Activated naive CD4-positive, alpha-beta T cell treated with anti-CD3 and anti-CD28 coated beads, Interleukin-2, amount 50 U/mL, for 24 hours (primary cell): ENCODE results near the gene ST3GAL3.

Experiments used
- H3K27ac Mint-ChIP-seq: one replicate; pipeline ENCODE4 v1.8.0; 2021; ENCODE audit warnings: mild to moderate bottlenecking, mixed read lengths
- H3K27me3 Mint-ChIP-seq: one replicate; pipeline ENCODE4 v1.8.0; 2021; ENCODE audit warnings: mixed read lengths
- H3K36me3 Mint-ChIP-seq: one replicate; pipeline ENCODE4 v1.8.0; 2021; ENCODE audit warnings: mixed read lengths
- H3K4me1 Mint-ChIP-seq: one replicate; pipeline ENCODE4 v1.8.0; 2021; ENCODE audit warnings: mixed read lengths
- H3K4me3 Mint-ChIP-seq: one replicate; pipeline ENCODE4 v1.8.0; 2021; ENCODE audit warnings: mild to moderate bottlenecking, mixed read lengths
- H3K9me3 Mint-ChIP-seq: one replicate; pipeline ENCODE4 v1.8.0; 2021; ENCODE audit warnings: mixed read lengths

Gene ST3GAL3

DNA sequence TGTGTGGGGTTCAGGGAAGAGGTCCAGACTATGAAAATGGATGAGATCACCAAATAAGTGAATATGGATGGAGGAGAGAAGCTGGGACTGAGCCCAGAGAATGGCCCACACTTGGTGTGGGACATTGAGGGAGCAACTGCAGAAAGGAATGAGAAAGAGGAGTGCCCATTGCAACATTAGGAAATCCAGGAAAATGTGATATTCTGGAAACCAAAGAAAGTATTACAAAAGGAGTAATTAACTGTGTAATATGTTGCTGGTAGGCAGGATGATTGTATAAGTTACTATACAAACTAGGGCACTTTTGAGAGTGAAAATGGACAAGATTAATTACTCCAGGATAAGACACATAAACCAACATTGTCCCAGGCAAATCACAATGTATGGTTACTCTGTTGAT lies 166.5 kb downstream of the ST3GAL3 start:
- H3K27me3 Mint-ChIP-seq = no peaks in the 10 kb centered on the region
- H3K27ac Mint-ChIP-seq = no peak overlapping the region
- H3K4me3 Mint-ChIP-seq = no peak overlapping the region
- H3K36me3 Mint-ChIP-seq = no peaks in the 10 kb centered on the region
- H3K4me1 Mint-ChIP-seq = no peaks in the 10 kb centered on the region
- no peaks in the 10 kb centered on the region for H3K9me3 Mint-ChIP-seq

DNA sequence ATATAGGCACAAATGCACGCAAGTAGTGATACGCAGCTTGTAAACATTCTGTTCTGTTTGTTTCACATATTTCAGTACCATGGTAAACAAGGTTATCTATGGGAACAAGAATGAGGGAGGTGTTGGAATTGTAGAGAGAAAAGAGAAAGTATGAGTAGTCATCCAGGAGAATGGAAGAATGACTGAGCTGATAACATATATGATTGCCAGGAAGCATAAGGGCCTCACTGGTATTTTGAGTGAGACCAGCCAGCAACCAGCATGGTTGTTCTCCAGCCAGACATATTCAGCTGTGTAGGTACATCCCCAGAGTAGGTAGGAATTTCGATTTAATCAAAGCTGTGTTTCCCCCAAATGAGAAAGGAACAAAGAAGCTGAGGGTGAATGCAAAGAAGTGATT lies 167.4 kb downstream of the ST3GAL3 start:
- H3K27me3 Mint-ChIP-seq = no peaks in the 10 kb centered on the region
- no peaks in the 10 kb centered on the region for H3K9me3 Mint-ChIP-seq

DNA sequence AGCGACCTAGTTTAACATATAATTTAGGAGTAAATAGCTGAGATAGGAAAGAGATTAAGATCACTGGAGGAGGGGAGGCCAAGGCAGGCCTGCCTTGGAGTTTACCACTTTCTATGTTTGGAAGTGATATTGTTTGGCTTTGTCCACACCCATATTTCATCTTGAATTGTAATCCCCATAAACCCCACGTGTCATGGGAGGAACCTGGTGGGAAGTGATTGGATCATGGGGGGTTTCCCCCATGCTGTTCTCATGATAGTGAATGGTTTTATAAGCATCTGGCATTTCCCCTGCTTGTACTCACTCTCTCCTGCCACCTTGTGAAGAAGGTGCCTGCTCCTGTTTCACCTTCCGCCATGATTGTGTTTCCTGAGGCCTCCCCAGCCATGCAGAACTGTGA lies 168.0 kb downstream of the ST3GAL3 start:
- Mint-ChIP-seq H3K27me3 (no peaks in the 10 kb centered on the region), H3K9me3 (no peaks in the 10 kb centered on the region), H3K36me3 (no peaks in the 10 kb centered on the region), H3K4me1 (no peaks in the 10 kb centered on the region), H3K27ac (no peak overlapping the region), H3K4me3 (no peak overlapping the region)

More for the DNA sequence above, 167.4 kb downstream of the ST3GAL3 start:
- Mint-ChIP-seq H3K4me3 (no peak overlapping the region), H3K4me1 (no peaks in the 10 kb centered on the region), H3K36me3 (no peaks in the 10 kb centered on the region), H3K27ac (no peak overlapping the region)

DNA sequence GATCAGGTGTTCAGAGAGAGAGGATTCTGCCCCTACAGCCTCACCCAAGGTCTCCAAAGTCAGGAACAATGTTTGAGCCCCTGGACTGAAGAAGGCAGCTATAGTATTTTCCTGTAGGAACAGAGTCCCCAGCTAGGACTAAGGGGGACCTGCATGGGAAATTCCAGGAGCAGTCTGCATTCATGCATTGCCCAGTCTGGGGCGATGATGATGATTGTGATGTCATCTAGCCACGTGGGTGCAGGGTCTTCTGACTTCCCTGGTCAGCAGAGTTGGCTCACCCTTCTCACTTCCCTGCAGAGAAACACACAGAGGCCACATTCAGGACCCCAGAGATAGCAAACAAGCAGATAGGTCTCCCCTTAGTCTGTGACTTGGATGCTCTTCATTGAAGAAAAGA lies 169.8 kb downstream of the ST3GAL3 start:
- H3K27ac Mint-ChIP-seq = no peak overlapping the region
- no peaks in the 10 kb centered on the region for H3K27me3 Mint-ChIP-seq
- H3K4me1 Mint-ChIP-seq = no peaks in the 10 kb centered on the region
- H3K9me3 Mint-ChIP-seq = no peaks in the 10 kb centered on the region
- no peak overlapping the region for H3K4me3 Mint-ChIP-seq
- no peaks in the 10 kb centered on the region for H3K36me3 Mint-ChIP-seq

DNA sequence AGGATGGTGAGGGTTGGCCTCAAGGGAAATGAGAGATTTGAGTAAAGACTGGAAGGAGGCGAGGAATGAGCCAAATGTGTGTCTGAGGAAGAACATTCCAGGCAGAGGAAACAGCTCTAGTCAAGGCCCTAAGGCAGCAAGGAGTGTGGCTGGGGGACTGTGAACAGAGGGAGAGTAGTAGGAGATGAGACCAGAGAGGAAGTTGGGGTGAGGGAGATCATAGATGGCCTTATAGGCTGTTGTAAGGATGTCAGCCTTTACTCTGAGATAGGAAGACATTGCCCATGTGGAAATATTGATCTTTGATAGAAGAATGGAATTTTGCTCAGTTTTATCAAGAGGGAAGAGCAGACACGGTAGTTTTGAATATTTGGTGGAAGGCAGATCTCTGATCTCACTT lies 171.1 kb downstream of the ST3GAL3 start:
- no peaks in the 10 kb centered on the region for H3K36me3 Mint-ChIP-seq
- no peak overlapping the region for H3K4me3 Mint-ChIP-seq

DNA sequence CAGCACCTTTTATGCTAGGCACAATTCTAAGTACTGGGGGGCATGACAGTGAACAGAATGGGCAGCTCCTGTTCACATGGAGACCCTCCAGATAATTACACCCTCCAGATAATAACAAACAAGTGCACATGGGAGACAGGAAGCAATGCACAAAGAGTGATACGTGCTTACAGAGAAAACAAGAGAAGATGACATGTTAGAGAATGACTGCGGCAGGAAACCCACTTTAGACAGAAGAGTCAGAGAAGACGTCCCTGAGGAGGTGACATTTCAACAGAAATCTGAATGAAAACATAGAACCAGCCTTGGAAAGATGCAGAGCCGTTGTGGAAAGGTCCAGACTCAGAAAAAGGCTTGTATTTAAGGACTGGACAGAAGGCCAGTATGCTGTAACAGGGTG lies 171.5 kb downstream of the ST3GAL3 start:
- Mint-ChIP-seq H3K4me1 (no peaks in the 10 kb centered on the region), H3K4me3 (no peak overlapping the region), H3K9me3 (no peaks in the 10 kb centered on the region), H3K36me3 (peaks cover 1% of the 10 kb centered on the region), H3K27me3 (no peaks in the 10 kb centered on the region), H3K27ac (no peak overlapping the region)

More for the DNA sequence above, 171.1 kb downstream of the ST3GAL3 start:
- Mint-ChIP-seq H3K27ac (no peak overlapping the region), H3K4me1 (no peaks in the 10 kb centered on the region), H3K9me3 (no peaks in the 10 kb centered on the region), H3K27me3 (no peaks in the 10 kb centered on the region)

DNA sequence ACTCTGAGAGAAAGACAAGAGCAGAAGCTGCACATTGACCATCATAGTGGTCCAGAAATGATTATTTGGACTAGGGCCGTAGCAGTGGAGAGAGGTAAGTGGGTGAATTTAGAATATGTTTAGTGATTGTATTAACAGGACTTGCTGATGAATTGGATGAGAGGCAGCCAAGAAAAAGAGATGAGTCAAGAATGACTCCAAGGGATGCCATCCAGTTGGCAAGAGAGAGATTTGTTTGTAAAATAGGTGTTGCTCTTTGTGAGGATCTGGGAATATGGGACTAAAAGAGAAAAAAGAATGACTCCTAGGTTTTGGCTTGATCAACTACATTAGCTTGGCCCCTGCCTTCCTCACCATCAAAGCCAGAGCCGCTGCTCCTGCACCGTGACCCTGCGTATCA lies 172.1 kb downstream of the ST3GAL3 start:
- Mint-ChIP-seq H3K27ac (no peak overlapping the region), H3K4me3 (no peak overlapping the region), H3K4me1 (no peaks in the 10 kb centered on the region), H3K27me3 (no peaks in the 10 kb centered on the region), H3K9me3 (no peaks in the 10 kb centered on the region), H3K36me3 (peaks cover 1% of the 10 kb centered on the region)

DNA sequence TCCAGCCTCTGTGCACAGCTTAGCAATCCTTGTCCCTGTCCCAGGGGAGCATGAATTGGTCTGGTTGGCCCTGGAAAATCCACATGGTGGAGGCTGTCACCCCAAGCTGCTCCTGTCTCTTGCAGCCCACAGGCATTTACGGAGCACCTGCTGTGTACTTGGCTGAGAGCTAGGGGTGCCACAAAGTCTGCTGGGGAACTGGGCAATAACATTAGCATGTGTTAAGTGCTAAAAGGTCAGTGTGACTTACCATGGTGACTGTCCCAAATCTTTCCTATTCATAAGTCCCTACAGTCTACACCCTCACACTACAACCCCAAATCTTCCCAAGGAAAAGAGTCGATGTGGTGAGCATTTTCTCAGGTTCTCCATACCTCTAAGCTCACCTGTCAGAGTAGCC lies 172.7 kb downstream of the ST3GAL3 start:
- H3K27ac Mint-ChIP-seq = no peak overlapping the region
- peaks cover 1% of the 10 kb centered on the region for H3K36me3 Mint-ChIP-seq
- H3K27me3 Mint-ChIP-seq = no peaks in the 10 kb centered on the region
- no peaks in the 10 kb centered on the region for H3K4me1 Mint-ChIP-seq
- no peak overlapping the region for H3K4me3 Mint-ChIP-seq
- H3K9me3 Mint-ChIP-seq = no peaks in the 10 kb centered on the region

DNA sequence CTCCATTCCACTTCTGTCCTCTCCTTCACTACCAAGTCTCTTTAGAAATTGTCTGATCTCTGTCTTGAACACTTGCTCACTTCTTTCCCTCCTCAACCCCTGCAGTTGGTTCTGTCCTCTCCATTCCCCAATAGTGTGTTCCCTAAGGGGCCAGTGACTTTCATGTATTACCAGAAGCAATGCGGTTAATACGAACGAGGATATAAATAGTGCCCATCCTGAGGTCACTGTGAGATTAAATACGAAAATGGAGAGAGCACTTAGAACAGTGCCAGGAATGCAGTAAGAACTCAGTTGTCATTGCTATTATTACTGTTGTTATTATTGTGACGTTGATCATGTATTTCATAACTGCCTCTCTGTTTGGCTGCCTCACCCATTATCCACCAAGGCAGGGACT lies 173.3 kb downstream of the ST3GAL3 start:
- Mint-ChIP-seq H3K9me3 (no peaks in the 10 kb centered on the region), H3K36me3 (peaks cover 1% of the 10 kb centered on the region), H3K27me3 (no peaks in the 10 kb centered on the region), H3K4me3 (no peak overlapping the region), H3K4me1 (no peaks in the 10 kb centered on the region), H3K27ac (no peak overlapping the region)

DNA sequence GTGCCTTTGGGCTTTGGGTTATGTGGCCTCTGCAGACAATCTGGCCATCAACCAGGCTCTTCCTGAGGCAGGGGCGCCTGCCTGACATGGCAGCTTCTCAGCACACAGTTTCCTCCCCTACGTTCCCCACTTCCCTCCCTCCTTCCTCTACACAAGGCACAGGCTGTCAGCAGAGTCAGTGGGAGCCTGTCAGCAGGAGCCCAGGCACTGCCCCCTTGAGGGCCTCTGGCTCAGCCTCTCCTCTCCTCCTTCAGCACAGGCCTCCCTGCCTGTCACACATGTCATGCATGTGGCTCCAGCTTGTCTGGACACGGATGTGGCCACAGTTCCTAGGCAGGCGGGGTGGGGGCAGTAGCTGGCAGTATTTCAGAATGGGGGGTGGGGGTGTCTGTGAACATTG lies 174.1 kb downstream of the ST3GAL3 start:
- H3K36me3 Mint-ChIP-seq = peaks cover 1% of the 10 kb centered on the region
- H3K4me1 Mint-ChIP-seq = no peaks in the 10 kb centered on the region
- no peak overlapping the region for H3K4me3 Mint-ChIP-seq
- H3K27ac Mint-ChIP-seq = no peak overlapping the region
- H3K27me3 Mint-ChIP-seq = no peaks in the 10 kb centered on the region
- no peaks in the 10 kb centered on the region for H3K9me3 Mint-ChIP-seq

DNA sequence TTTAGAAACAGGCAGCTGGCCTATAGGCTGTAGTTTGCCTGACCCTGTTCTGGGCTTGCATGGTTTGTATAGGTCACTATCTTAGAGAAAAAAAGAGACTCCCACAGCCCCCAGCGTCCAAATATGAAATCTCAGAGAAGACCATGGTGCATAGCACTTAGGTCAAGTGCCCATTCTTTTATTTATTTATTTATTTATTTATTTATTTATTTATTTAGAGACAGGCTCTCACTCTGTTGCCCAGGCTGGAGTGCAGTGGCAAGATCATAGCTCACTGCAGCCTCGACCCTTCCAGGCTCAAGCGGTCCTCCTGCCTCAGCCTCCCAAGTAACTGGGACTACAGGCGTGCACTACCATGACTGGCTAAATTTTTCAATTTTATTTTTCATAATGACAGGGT lies 175.4 kb downstream of the ST3GAL3 start:
- no peak overlapping the region for H3K27ac Mint-ChIP-seq
- H3K9me3 Mint-ChIP-seq = no peaks in the 10 kb centered on the region
- no peak overlapping the region for H3K4me3 Mint-ChIP-seq
- H3K27me3 Mint-ChIP-seq = no peaks in the 10 kb centered on the region
- no peaks in the 10 kb centered on the region for H3K4me1 Mint-ChIP-seq
- peaks cover 1% of the 10 kb centered on the region for H3K36me3 Mint-ChIP-seq

DNA sequence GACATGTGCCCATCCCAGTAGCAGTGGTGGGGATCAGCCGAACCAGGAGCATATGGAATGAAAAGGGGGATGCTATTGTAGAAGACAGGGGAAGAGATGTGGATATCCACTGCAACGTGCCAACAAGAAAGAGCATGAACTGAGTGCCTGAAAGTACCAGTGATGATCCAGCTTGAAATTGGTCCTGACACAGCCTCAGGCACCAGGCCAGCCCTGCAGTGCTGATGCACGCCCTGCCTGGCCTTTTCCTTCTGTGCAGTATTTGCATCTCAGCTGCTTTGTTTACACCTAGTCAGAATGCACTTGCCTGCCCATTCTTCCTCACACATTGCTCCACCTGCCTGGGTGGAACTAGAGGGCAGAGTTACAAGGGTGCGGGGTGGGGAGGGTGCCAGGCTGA lies 176.0 kb downstream of the ST3GAL3 start:
- Mint-ChIP-seq H3K4me1 (no peaks in the 10 kb centered on the region), H3K27me3 (no peaks in the 10 kb centered on the region), H3K9me3 (no peaks in the 10 kb centered on the region), H3K36me3 (peaks cover 1% of the 10 kb centered on the region), H3K27ac (no peak overlapping the region), H3K4me3 (no peak overlapping the region)

DNA sequence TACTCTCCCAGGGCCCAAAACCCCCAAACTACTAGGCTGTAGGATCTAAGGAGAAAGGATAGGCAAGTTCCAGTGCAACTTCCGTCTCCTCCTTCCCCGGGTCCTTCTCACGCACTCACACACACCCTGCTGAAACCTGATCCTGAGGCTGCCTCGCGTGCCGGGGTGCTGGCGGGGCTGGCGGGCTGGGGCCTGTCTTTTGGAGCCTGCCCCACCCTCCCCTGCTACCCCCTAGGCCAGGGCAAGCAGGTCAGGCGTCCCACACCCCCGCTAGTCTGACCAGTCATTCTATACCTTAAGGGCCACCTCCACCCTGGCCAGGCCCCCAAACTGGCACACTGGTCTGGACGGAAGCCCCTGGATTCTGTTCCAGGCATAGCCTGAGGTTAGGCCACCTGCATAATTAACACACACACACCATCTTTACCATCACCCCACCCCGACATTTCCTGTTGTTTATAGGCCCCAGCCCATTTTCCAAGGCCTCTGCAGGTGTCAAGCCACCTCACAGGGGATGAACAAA lies 178.0 kb downstream of the ST3GAL3 start:
- Mint-ChIP-seq H3K4me1 (no peaks in the 10 kb centered on the region), H3K27ac (no peak overlapping the region), H3K27me3 (no peaks in the 10 kb centered on the region), H3K4me3 (no peak overlapping the region), H3K36me3 (peaks cover 1% of the 10 kb centered on the region), H3K9me3 (no peaks in the 10 kb centered on the region)

DNA sequence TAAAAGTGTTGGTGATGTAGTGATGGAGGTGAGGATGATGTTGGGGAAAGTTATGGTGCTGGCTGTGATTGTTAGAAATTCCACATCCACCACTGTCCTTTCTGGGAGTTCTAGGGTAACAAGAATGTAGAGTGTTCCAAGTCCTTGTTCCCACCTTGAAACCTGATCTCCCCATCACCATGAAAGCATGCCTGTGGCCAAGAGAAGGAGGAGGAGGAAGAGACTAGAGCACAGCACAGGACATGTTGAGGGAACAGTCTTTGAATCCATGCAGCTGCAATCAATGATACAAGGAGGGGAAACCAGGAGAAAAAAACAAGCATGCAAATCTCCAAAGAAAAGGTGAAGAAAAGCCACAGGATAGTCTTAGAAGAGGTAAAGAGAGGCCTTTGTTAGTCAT lies 180.4 kb downstream of the ST3GAL3 start:
- H3K36me3 Mint-ChIP-seq = peaks cover 1% of the 10 kb centered on the region
- no peaks in the 10 kb centered on the region for H3K4me1 Mint-ChIP-seq
- H3K9me3 Mint-ChIP-seq = no peaks in the 10 kb centered on the region
- no peak overlapping the region for H3K27ac Mint-ChIP-seq
- no peak overlapping the region for H3K4me3 Mint-ChIP-seq
- no peaks in the 10 kb centered on the region for H3K27me3 Mint-ChIP-seq

DNA sequence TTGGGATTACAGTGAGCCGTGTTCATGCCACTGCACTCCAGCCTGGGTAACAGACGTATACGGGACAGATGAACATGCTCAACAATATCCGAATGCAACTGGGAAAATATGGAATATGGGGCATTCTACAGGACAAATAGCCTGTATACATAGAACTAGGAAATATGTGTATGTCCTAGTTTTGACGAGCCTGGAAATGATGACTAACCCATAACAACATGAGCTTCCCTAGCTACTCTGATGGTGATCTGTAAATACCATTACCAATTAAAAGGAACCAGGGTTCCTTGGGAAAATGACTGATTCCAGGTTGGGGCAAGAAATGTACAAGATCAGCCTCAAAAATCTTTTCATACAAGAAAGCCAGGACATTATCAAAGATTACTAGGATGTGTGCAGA lies 183.5 kb downstream of the ST3GAL3 start:
- H3K36me3 Mint-ChIP-seq = peaks cover 5% of the 10 kb centered on the region
- H3K4me1 Mint-ChIP-seq = no peaks in the 10 kb centered on the region
- H3K27me3 Mint-ChIP-seq = no peaks in the 10 kb centered on the region
- H3K27ac Mint-ChIP-seq = no peak overlapping the region
- no peaks in the 10 kb centered on the region for H3K9me3 Mint-ChIP-seq
- H3K4me3 Mint-ChIP-seq = no peak overlapping the region

DNA sequence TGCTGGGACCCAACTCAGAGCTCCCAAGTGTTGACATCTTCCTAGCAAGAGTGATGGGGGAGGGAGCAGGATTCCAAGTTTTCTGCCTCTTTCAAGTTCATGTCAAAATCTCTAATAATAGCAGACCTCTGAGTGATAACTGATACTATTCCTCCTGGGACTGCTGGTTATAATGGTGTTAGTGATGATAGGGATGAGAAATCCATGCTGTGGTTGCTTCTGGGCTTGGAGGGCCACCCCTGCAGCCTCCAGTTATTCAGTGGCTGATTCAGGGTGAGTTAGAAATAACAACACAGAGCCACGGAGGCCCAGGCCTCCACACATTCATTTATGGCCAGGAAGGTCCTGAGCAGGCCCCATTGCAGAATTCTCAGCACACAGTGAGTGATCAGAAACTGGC lies 185.7 kb downstream of the ST3GAL3 start:
- no peaks in the 10 kb centered on the region for H3K9me3 Mint-ChIP-seq
- H3K4me1 Mint-ChIP-seq = no peaks in the 10 kb centered on the region
- H3K4me3 Mint-ChIP-seq = no peak overlapping the region
- H3K36me3 Mint-ChIP-seq = peaks cover 10% of the 10 kb centered on the region
- no peak overlapping the region for H3K27ac Mint-ChIP-seq
- no peaks in the 10 kb centered on the region for H3K27me3 Mint-ChIP-seq

DNA sequence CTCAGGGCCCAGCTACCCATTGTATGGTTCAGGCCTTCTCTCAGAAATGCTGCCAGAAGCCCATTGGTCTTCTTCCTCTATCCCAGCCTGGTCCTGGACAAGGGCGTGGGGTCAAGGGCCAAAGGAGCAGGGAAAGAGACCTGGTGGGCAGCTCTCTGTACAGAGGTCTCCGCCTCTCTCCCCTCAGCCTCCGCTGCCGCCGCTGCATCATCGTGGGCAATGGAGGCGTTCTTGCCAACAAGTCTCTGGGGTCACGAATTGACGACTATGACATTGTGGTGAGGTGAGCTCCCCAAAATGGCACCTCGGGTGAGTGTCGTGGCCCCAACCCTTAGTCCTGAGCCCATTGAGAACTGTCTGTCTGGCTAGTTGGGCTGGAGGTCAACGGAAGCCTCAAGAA lies 191.6 kb downstream of the ST3GAL3 start:
- H3K27me3 Mint-ChIP-seq = no peaks in the 10 kb centered on the region
- no peak overlapping the region for H3K27ac Mint-ChIP-seq
- no peaks in the 10 kb centered on the region for H3K9me3 Mint-ChIP-seq
- H3K4me3 Mint-ChIP-seq = no peak overlapping the region
- H3K36me3 Mint-ChIP-seq = peaks cover 15% of the 10 kb centered on the region
- H3K4me1 Mint-ChIP-seq = no peaks in the 10 kb centered on the region
